ENCODE data around the gene MYOG. TPM values are rescaled to one million over a fixed set of nuclear protein-coding genes. Genes with fewer than 3 reads are reported as not detected.
A peak's percentile ranks its signal among the peaks of the same experiment; 100 is the strongest.

MYOG gene
- polyA plus RNA-seq, 3 donors: not detected

DNA sequence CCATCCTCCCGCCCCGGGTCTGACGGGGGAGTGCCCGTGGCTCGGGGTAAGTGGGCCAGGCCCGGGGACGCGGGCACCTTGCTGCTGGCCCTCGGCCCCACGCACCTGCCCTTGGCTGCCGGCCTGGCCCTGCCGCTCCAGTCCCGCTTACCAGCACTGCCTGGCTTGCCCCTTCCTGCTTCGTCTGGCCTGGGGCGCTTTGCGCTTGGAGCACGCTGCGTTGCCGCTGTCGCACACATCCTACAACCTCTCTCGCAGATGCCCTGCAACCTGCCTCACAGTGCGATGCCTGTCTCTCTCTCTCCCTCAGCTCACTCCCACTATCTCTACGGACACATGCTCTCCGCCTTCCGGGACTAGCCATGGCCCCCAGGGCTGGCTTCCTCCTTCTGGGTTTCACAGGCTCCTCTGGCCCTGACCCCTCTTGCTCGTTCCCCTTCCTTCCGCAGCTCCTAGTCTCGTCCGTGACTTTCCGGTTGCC, 9.7 kb downstream of the MYOG start:
- intact Hi-C loops (cut with micrococcal nuclease): no loop called here
- Mint-ChIP-seq H3K36me3 (peaks cover 36 to 49% of the 10 kb centered on the region in 2 donors), H3K9me3 (peaks cover 0 to 2% (median 0%) of the 10 kb centered on the region in 7 donors), H3K4me1 (peaks cover 35% of the 10 kb centered on the region), H3K27ac (peak overlapping the region in 5 of 7 donors; percentile 40 to 86 (median 71)), H3K4me3 (peak overlapping the region; percentile 98 to 100), H3K27me3 (ENCODE audit: low read depth in 3 of 3) (peaks cover 0 to 8% (median 6%) of the 10 kb centered on the region in 3 donors)
- Histone ChIP-seq H2AFZ (ENCODE audit: insufficient read depth, low read depth, low read length, poor library complexity, severe bottlenecking) (peak overlapping the region; percentile 75), H3K27me3 (ENCODE audit: control insufficient read depth in 2 of 2, insufficient read depth in 2 of 2, low read length in 2 of 2) (no peaks in the 10 kb centered on the region), H3K4me2 (replicated peaks; ENCODE audit: extremely low read depth, low read length, poor library complexity, severe bottlenecking) (peak overlapping the region; percentile 82), H3K9ac (ENCODE audit: insufficient read depth, low read length, poor library complexity, severe bottlenecking) (peak overlapping the region; percentile 70), H4K20me1 (ENCODE audit: insufficient read depth, low read length) (no peaks in the 10 kb centered on the region), H3K4me3 (replicated peaks in 1 of 3; ENCODE audit: low read depth in 2 of 3, low read length in 3 of 3) (peak overlapping the region; percentile 58 to 84 (median 66)), H3K4me1 (ENCODE audit: control insufficient read depth in 1 of 2, insufficient read depth in 2 of 2, low read length in 2 of 2) (peaks cover 19 to 27% of the 10 kb centered on the region in 2 donors), H3K9me3 (replicated peaks in 1 of 2; ENCODE audit: control insufficient read depth in 1 of 2, insufficient read depth in 1 of 2, low read length in 2 of 2) (no peaks in the 10 kb centered on the region), H3K27ac (ENCODE audit: low read depth in 1 of 2, low read length in 2 of 2) (peak overlapping the region; percentile 10 to 14), H3K79me2 (ENCODE audit: insufficient read depth, low read length) (peaks cover 5% of the 10 kb centered on the region), H3K36me3 (replicated peaks in 1 of 2; ENCODE audit: control insufficient read depth in 1 of 2, insufficient read depth in 2 of 2, low read length in 2 of 2) (peaks cover 0 to 10% of the 10 kb centered on the region in 2 donors)
- TF ChIP-seq, protein P1, sequence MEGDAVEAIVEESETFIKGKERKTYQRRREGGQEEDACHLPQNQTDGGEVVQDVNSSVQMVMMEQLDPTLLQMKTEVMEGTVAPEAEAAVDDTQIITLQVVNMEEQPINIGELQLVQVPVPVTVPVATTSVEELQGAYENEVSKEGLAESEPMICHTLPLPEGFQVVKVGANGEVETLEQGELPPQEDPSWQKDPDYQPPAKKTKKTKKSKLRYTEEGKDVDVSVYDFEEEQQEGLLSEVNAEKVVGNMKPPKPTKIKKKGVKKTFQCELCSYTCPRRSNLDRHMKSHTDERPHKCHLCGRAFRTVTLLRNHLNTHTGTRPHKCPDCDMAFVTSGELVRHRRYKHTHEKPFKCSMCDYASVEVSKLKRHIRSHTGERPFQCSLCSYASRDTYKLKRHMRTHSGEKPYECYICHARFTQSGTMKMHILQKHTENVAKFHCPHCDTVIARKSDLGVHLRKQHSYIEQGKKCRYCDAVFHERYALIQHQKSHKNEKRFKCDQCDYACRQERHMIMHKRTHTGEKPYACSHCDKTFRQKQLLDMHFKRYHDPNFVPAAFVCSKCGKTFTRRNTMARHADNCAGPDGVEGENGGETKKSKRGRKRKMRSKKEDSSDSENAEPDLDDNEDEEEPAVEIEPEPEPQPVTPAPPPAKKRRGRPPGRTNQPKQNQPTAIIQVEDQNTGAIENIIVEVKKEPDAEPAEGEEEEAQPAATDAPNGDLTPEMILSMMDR (IDR thresholded peaks at IDR 0.05): no peak
- under 1% methylated on average over 24 of the region's 30 CpGs for WGBS (ENCODE audit: insufficient coverage)
- DNase-seq: peak; percentile 35 to 65 (median 52)

DNA sequence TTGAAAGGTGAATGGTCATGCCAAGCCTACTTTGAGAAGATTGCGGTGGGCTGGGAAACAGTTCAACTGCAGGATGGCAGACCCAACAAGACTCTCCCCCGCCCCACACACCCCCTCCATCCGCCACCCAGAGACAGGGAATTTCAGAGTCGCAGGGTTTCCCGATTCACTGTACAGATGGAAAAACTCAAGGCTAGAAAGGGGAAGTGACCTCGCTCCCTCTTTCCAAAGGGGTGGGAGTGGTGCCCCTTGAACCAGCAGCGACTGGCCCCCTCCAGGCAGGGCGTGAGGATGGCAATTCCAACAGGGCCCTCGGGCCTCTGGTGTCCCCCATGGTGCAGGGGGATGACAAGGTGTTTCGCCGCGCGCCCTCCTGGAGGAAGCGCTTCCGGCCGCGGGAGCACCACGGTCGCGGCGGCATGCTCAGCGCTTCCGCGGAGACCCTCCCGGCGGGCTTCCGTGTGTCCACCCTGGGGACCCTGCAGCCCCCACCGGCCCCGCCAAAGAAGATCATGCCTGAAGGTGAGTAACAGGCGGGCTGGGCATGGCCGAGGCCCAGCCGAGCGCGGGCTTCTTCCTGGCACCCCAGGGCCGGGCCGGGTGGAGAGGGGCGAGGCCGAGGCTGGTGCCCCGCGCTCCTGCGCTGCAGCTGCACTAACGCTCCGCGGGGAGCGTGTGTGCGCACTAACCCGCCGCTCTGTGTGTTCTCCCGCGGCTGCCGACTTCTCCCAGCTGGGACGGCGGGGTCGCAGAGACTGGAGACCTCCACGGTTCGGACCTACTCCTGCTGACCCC, 10.4 kb downstream of the MYOG start:
- peak overlapping the region in 1 of 7 donors; percentile 64 for H3K27ac Mint-ChIP-seq
- H3K4me1 Mint-ChIP-seq: peaks cover 40% of the 10 kb centered on the region
- intact Hi-C loops (cut with micrococcal nuclease): no loop called here
- H3K36me3 ChIP-seq (replicated peaks in 1 of 2; ENCODE audit: control insufficient read depth in 1 of 2, insufficient read depth in 2 of 2, low read length in 2 of 2): peaks cover 0 to 10% of the 10 kb centered on the region in 2 donors
- H3K4me3 Mint-ChIP-seq: peak overlapping the region; percentile 98 to 100
- peaks cover 22 to 27% of the 10 kb centered on the region in 2 donors for H3K4me1 ChIP-seq (ENCODE audit: control insufficient read depth in 1 of 2, insufficient read depth in 2 of 2, low read length in 2 of 2)
- H2AFZ ChIP-seq (ENCODE audit: insufficient read depth, low read depth, low read length, poor library complexity, severe bottlenecking): peak overlapping the region; percentile 75
- TF ChIP-seq, protein P1 (IDR thresholded peaks at IDR 0.05): no peak
- H3K9me3 ChIP-seq (replicated peaks in 1 of 2; ENCODE audit: control insufficient read depth in 1 of 2, insufficient read depth in 1 of 2, low read length in 2 of 2): no peaks in the 10 kb centered on the region
- peak overlapping the region; percentile 82 for H3K4me2 ChIP-seq (replicated peaks; ENCODE audit: extremely low read depth, low read length, poor library complexity, severe bottlenecking)
- H3K4me3 ChIP-seq (replicated peaks in 1 of 3; ENCODE audit: low read depth in 2 of 3, low read length in 3 of 3): peak overlapping the region; percentile 58 to 84 (median 66)
- H3K9me3 Mint-ChIP-seq: peaks cover 0 to 2% (median 0%) of the 10 kb centered on the region in 7 donors
- H3K79me2 ChIP-seq (ENCODE audit: insufficient read depth, low read length): peaks cover 5% of the 10 kb centered on the region
- peak in 2 of 3 donors; percentile 27 to 40 for DNase-seq
- peaks cover 40 to 54% of the 10 kb centered on the region in 2 donors for H3K36me3 Mint-ChIP-seq
- H3K9ac ChIP-seq (ENCODE audit: insufficient read depth, low read length, poor library complexity, severe bottlenecking): peak overlapping the region; percentile 70
- WGBS (ENCODE audit: insufficient coverage): under 1% methylated on average over 53 of the region's 56 CpGs
- no peaks in the 10 kb centered on the region for H3K27me3 ChIP-seq (ENCODE audit: control insufficient read depth in 2 of 2, insufficient read depth in 2 of 2, low read length in 2 of 2)
- H3K27me3 Mint-ChIP-seq (ENCODE audit: low read depth in 3 of 3): peaks cover 0 to 8% (median 6%) of the 10 kb centered on the region in 3 donors
- peak overlapping the region in 1 of 2 donors; percentile 10 for H3K27ac ChIP-seq (ENCODE audit: low read depth in 1 of 2, low read length in 2 of 2)
- no peaks in the 10 kb centered on the region for H4K20me1 ChIP-seq (ENCODE audit: insufficient read depth, low read length)
